GM12878 (cell line): ENCODE measurements around the gene ATAD2B. TPM values are rescaled to one million over a fixed set of nuclear protein-coding genes. Genes with fewer than 3 reads are reported as not detected.

Source experiments
- ATAC-seq: fragments of 200-7000 bp; cut with Tn5 transposase; 3 replicates; pipeline ENCODE4 v1.9.1; 2020; ENCODE audit warnings: mild to moderate bottlenecking, moderate library complexity
- BruUV-seq: library from RNA; stranded (reverse); fragments of 400-500 nt; replicated peaks from 2 replicates; lab custom pipeline; 2021; lab: Mats Ljungman, UMichigan
- CTCF ChIA-PET: fragments of 300-600 bp; sonication (Branson Sonifier 250); formaldehyde crosslinking; extraction: SDS; loops from one replicate; lab custom pipeline; 2021; ENCODE audit warnings: inconsistent platforms; lab: Yijun Ruan, JAX
- POLR2A ChIA-PET: fragments of 350-600 bp; formaldehyde crosslinking; extraction: SDS; loops from one replicate; lab custom pipeline; 2021; ENCODE audit warnings: inconsistent platforms; lab: Charles Lee
- RAD21 ChIA-PET: fragments of 300-600 bp; sonication (Branson Sonifier 250); formaldehyde crosslinking; loops from one replicate; lab custom pipeline; 2023; ENCODE audit warnings: antibody characterized with exemption; ENCODE audit not compliant: unreplicated experiment; lab: Charles Lee
- SMC1A ChIA-PET: fragments of 300-600 bp; sonication (Branson Sonifier 250); formaldehyde crosslinking; loops from one replicate; lab custom pipeline; 2023; ENCODE audit not compliant: unreplicated experiment, uncharacterized antibody; lab: Charles Lee
- DNase-seq: peaks from one replicate; pipeline ENCODE4 v3.0.0-alpha.2; 2011; ENCODE audit warnings: low read depth, low spot score
- FAIRE-seq: peaks from 3 replicates; lab custom pipeline; 2011; peaks lifted over from hg19 to GRCh38; lab: Jason Lieb, UNC
- H2AFZ ChIP-seq: 2 replicates; pipeline ENCODE4 v1.6.0; 2011; ENCODE audit warnings: low read depth, low read length, control low read depth; ENCODE audit not compliant: control insufficient read depth
- H3K27ac ChIP-seq: 2 replicates; pipeline ENCODE4 v1.5.1; 2011; ENCODE audit warnings: control low read depth; ENCODE audit not compliant: control insufficient read depth, insufficient read depth
- H3K27me3 ChIP-seq, 2 experiments: replicated peaks in 1 of 2; 2 replicates each; pipeline versions ENCODE4 v1.6.0 to v1.6.1; 2011; ENCODE audit warnings: low read length in 1 of 2; ENCODE audit not compliant: control insufficient read depth in 2 of 2, insufficient read depth in 2 of 2
- H3K36me3 ChIP-seq, 2 experiments: 2 replicates each; pipeline ENCODE4 v1.5.1; 2011; ENCODE audit warnings: low read length in 1 of 2; ENCODE audit not compliant: control insufficient read depth in 2 of 2, insufficient read depth in 2 of 2
- H3K4me1 ChIP-seq: 2 replicates; pipeline ENCODE4 v1.6.1; 2011; ENCODE audit warnings: mild to moderate bottlenecking, low read length, moderate library complexity, mixed read lengths; ENCODE audit not compliant: control insufficient read depth, insufficient read depth
- H3K4me2 ChIP-seq: 2 replicates; pipeline ENCODE4 v1.6.0; 2011; ENCODE audit warnings: control low read depth; ENCODE audit not compliant: control insufficient read depth, insufficient read depth
- H3K4me3 ChIP-seq: fragments of 200-600 bp; sonication (generic); 2 replicates; pipeline ENCODE4 v1.5.1; 2016
- H3K79me2 ChIP-seq: 2 replicates; pipeline ENCODE4 v1.6.0; 2011; ENCODE audit warnings: low read length; ENCODE audit not compliant: control insufficient read depth, insufficient read depth
- H3K9ac ChIP-seq: 2 replicates; pipeline ENCODE4 v1.8.0; 2011; ENCODE audit warnings: low read length, control low read depth, mixed read lengths; ENCODE audit not compliant: control insufficient read depth, insufficient read depth
- H3K9me3 ChIP-seq: replicated peaks from 3 replicates; pipeline ENCODE4 v1.5.1; 2011; ENCODE audit warnings: mild to moderate bottlenecking, low read length; ENCODE audit not compliant: control insufficient read depth, insufficient read depth
- H4K20me1 ChIP-seq: 2 replicates; pipeline ENCODE4 v1.6.0; 2011; ENCODE audit not compliant: control insufficient read depth, insufficient read depth
- ASH2L ChIP-seq: fragments of 300-600, 200-600 bp; sonication (generic); IDR thresholded peaks from 2 replicates; pipeline ENCODE4 v1.6.1; 2017; ENCODE audit warnings: low read depth, mild to moderate bottlenecking, borderline replicate concordance
- ATF7 ChIP-seq: fragments of 450-650 bp; IDR thresholded peaks from 2 replicates; pipeline ENCODE4 v1.6.1; 2016; ENCODE audit warnings: low read depth, mild to moderate bottlenecking
- CBFB ChIP-seq: IDR thresholded peaks from 2 replicates; pipeline ENCODE4 v1.6.1; 2016; ENCODE audit warnings: antibody characterized with exemption, low read depth
- HCFC1 ChIP-seq: fragments of 150-350 bp; IDR thresholded peaks from 2 replicates; pipeline ENCODE4 v1.6.1; 2014; ENCODE audit warnings: low read length
- MTA3 ChIP-seq: IDR thresholded peaks from 2 replicates; pipeline ENCODE4 v1.6.1; 2012; ENCODE audit warnings: low read length, inconsistent platforms, borderline replicate concordance
- NFXL1 ChIP-seq: fragments of 450-650 bp; IDR thresholded peaks from 2 replicates; pipeline ENCODE4 v1.6.1; 2017; ENCODE audit warnings: antibody characterized with exemption, mild to moderate bottlenecking, borderline replicate concordance
- NR2C1 ChIP-seq: fragments of 450-650 bp; IDR thresholded peaks from 2 replicates; pipeline ENCODE4 v1.6.1; 2017; ENCODE audit warnings: antibody characterized with exemption, mild to moderate bottlenecking, moderate library complexity
- YBX1 ChIP-seq: fragments of 450-650 bp; IDR thresholded peaks from 2 replicates; pipeline ENCODE4 v1.6.1; 2016; ENCODE audit warnings: antibody characterized with exemption
- WGBS: methylation state at CpG from one replicate; pipeline ENCODE4 v1.1.6; 2016; ENCODE audit warnings: low lambda C conversion rate; ENCODE audit not compliant: insufficient replicate concordance, insufficient coverage; ENCODE audit errors: missing lambda C conversion rate; 5-methylcytosine and 5-hydroxymethylcytosine counted together
- in situ Hi-C: fragments of 300-500 bp; cut with MboI; formaldehyde crosslinking; loops from 9 replicates; pipeline ENCODE4 v1.14.3; 2018; ENCODE audit warnings: mixed read lengths
- intact Hi-C: fragments of 100-400 bp; cut with micrococcal nuclease; formaldehyde crosslinking; loops from one replicate; pipeline ENCODE4 v1.14.2; 2022; ENCODE audit not compliant: unreplicated experiment
- polyA plus RNA-seq, 11 experiments: library from polyadenylated mRNA; depleted of rRNA in 4 of 11; unstranded in 6 of 11; stranded (reverse) in 5 of 11; fragments of >200 nt; fragmentation: Nextera tagmentation in 4 of 11; fragmentation: Illumina TruSeq in 1 of 11; extraction: Ambion mirVana in 4 of 11; extraction: Trizol in 1 of 11; gene quantifications; 1 replicate in 1 of 11; 2 replicates in 10 of 11; pipeline versions ENCODE4 v1.2.1 to v1.2.3, GENCODE V29; 2011 to 2016; ENCODE audit warnings: inconsistent platforms in 2 of 11, missing spikeins in 2 of 11, low read depth in 1 of 11
- total RNA-seq, 4 experiments: library from RNA; depleted of rRNA in 3 of 4; stranded (reverse); fragments of >200 nt in 3 of 4; fragmentation: Illumina TruSeq in 1 of 4; extraction: Trizol in 1 of 4; gene quantifications; 2 replicates each; pipeline versions ENCODE4 v1.2.1 to v1.2.3, GENCODE V29; 2013 to 2021
- TF ChIP-seq, protein P1 (sequence below): IDR thresholded peaks from 2 replicates; pipeline ENCODE4 v1.6.1; 2011; ENCODE audit warnings: low read depth, low read length, improper control_type of control experiment, borderline replicate concordance
- TF ChIP-seq, protein P2 (sequence below): fragments of 450-650 bp; IDR thresholded peaks from 2 replicates; pipeline ENCODE4 v1.6.1; 2017; ENCODE audit warnings: mild to moderate bottlenecking

Gene ATAD2B
- total and polyA plus RNA-seq, 10 of the 15 experiments (the other 5 are each of a cell fraction or from before 2014, with no cell fraction given) = 3.6 to 29.9 (median 16.8) TPM

DNA sequence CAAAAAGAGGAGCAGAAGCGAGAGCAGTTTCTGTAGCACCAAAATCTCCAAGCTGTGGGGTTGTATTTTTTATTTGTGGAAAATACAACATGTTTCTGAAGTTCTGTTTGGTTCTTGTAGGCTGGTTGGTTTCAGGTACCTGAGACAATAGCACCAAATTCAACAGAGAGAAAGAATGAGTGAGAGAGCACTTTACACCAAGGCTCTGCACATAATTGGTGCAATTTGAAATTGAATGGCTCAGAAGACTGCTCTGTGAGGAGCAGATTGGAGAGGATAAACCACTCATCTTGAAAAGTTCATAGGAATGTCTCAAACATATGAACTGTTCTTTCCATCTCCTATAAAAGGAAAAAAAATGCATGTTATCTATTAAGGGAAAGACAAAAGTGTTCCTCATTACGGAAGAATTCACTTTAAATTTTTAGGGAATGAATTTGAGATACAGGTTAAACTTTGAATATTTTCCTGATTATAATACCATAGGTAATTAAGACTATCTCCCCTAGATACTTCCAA lies 175.1 kb downstream of the ATAD2B start:
- Histone ChIP-seq H3K79me2 (no peaks in the 10 kb centered on the region), H3K9me3 (no peaks in the 10 kb centered on the region), H3K36me3 (peaks cover 0 to 24% of the 10 kb centered on the region in 2 experiments; a peak in 3 of 4 replicates), H4K20me1 (no peaks in the 10 kb centered on the region), H3K4me2 (no peak overlapping the region), H2AFZ (no peak overlapping the region), H3K4me3 (no peak overlapping the region), H3K9ac (no peak overlapping the region), H3K27me3 (no peaks in the 10 kb centered on the region), H3K27ac (no peak overlapping the region), H3K4me1 (no peaks in the 10 kb centered on the region)
- DNase-seq (no peak), ATAC-seq (no peak), FAIRE-seq (no peak)
- RAD21 ChIA-PET = no interaction called here
- TF ChIP-seq ASH2L (no peak), NFXL1 (no peak), HCFC1 (no peak), ATF7 (no peak)
- 100% methylated on average over 2 of the region's 2 CpGs for WGBS
- SMC1A ChIA-PET = no interaction called here
- intact Hi-C loops (no loop called here), in situ Hi-C loops (no loop called here)
- no TSS peak for BruUV-seq
- POLR2A ChIA-PET = no interaction called here
- CTCF ChIA-PET = no interaction called here

DNA sequence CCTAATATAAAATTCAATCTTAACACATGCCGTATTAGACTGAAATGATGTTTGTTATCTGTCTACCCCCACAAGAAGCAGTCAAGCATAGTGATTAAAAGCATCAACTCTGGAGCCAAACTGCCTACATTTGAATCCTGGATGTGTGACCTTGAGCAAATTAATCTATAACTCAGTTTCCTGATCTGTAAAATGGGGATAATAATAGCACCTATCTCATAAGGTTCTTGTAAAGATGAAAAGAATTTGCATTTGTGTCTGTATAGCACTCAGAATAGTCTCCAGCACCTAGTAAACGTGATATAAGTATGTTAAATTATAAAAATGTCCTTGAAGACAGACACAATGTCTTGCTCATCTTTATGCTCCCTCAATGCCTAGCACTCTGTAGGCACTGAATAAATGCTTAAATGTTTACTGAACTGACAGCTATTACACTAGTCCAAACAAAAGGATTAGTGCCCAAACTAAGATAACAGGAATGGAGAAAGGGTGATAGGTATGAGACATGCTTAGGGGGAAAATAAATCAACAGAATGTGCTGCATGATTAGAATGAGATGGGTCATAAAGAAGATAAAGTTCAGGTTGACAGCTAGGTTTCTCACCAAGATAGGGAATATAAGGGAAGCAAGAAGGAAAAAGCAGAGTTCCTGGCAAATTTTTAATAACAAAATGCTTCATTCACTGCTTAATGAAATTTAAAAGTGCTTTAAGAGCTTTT lies 180.6 kb downstream of the ATAD2B start:
- Histone ChIP-seq H3K36me3 (peaks cover 0 to 7% of the 10 kb centered on the region in 2 experiments; a peak in 2 of 4 replicates), H3K9me3 (no peaks in the 10 kb centered on the region), H3K4me1 (no peaks in the 10 kb centered on the region), H3K27ac (no peak overlapping the region), H4K20me1 (no peaks in the 10 kb centered on the region), H3K9ac (no peak overlapping the region), H3K27me3 (no peaks in the 10 kb centered on the region), H3K79me2 (no peaks in the 10 kb centered on the region), H3K4me2 (no peak overlapping the region), H2AFZ (no peak overlapping the region), H3K4me3 (no peak overlapping the region)
- SMC1A ChIA-PET = interaction anchor here (1.0 to 1.3 kb wide), 2 partner anchors 10 to 20 kb away, joined by 3 read pairs; no protein-coding TSS in a partner anchor
- FAIRE-seq (no peak), DNase-seq (no peak), ATAC-seq (peak; percentile 35)
- POLR2A ChIA-PET = no interaction called here
- RAD21 ChIA-PET = no interaction called here
- CTCF ChIA-PET = interaction anchor here (0.6 to 1.2 kb wide), 3 partner anchors 77 to 375 kb away, joined by 3 read pairs; no protein-coding TSS in a partner anchor
- in situ Hi-C loops = no loop called here
- intact Hi-C loops = no loop called here
- 50% methylated on average over 2 of the region's 2 CpGs for WGBS
- TF ChIP-seq CBFB = no peak
- TF ChIP-seq YBX1 = no peak
- no peak for TF ChIP-seq NR2C1
- TF ChIP-seq, protein P1, sequence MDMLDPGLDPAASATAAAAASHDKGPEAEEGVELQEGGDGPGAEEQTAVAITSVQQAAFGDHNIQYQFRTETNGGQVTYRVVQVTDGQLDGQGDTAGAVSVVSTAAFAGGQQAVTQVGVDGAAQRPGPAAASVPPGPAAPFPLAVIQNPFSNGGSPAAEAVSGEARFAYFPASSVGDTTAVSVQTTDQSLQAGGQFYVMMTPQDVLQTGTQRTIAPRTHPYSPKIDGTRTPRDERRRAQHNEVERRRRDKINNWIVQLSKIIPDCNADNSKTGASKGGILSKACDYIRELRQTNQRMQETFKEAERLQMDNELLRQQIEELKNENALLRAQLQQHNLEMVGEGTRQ = no peak
- no peak for TF ChIP-seq MTA3
- TF ChIP-seq, protein P2, sequence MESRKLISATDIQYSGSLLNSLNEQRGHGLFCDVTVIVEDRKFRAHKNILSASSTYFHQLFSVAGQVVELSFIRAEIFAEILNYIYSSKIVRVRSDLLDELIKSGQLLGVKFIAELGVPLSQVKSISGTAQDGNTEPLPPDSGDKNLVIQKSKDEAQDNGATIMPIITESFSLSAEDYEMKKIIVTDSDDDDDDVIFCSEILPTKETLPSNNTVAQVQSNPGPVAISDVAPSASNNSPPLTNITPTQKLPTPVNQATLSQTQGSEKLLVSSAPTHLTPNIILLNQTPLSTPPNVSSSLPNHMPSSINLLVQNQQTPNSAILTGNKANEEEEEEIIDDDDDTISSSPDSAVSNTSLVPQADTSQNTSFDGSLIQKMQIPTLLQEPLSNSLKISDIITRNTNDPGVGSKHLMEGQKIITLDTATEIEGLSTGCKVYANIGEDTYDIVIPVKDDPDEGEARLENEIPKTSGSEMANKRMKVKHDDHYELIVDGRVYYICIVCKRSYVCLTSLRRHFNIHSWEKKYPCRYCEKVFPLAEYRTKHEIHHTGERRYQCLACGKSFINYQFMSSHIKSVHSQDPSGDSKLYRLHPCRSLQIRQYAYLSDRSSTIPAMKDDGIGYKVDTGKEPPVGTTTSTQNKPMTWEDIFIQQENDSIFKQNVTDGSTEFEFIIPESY = no peak
- BruUV-seq = no TSS peak
